K562 (cell line): ENCODE results near the gene ZEB2. TPM values are rescaled to one million over a fixed set of nuclear protein-coding genes. Genes with fewer than 3 reads are reported as not detected.

ENCODE experiments used
- ARID4B ChIP-seq: sonication (generic); formaldehyde crosslinking; IDR thresholded peaks from 2 replicates; pipeline ENCODE4 v1.8.0; 2022; ENCODE audit warnings: mild to moderate bottlenecking, missing genetic modification reagents
- CCAR2 ChIP-seq: fragments of 200-400 bp; formaldehyde crosslinking; IDR thresholded peaks from 2 replicates; pipeline ENCODE4 v1.6.1; 2017; ENCODE audit warnings: mild to moderate bottlenecking, low read depth, low read length
- FOXK2 ChIP-seq, 2 experiments: fragments of 450-650 bp; IDR thresholded peaks in 1 of 2; conservative IDR thresholded peaks in 1 of 2; 2 replicates each; pipeline ENCODE4 v1.6.1; 2016; ENCODE audit warnings: low read depth in 2 of 2, mild to moderate bottlenecking in 1 of 2
- HMBOX1 ChIP-seq: sonication (generic); IDR thresholded peaks from 2 replicates; pipeline ENCODE4 v1.6.1; 2016
- IFI16 ChIP-seq: fragments of 250-450 bp; sonication (Bioruptor Pico); IDR thresholded peaks from 2 replicates; pipeline ENCODE4 v2.1.2; 2022; ENCODE audit warnings: mild to moderate bottlenecking, inconsistent platforms
- JUN ChIP-seq, 2 experiments: sonication (generic) in 1 of 2; formaldehyde crosslinking in 1 of 2; IDR thresholded peaks; 2 replicates each; pipeline versions ENCODE4 v1.6.1 to v1.8.0; 2012 to 2022; ENCODE audit warnings: borderline replicate concordance in 2 of 2, mild to moderate bottlenecking in 2 of 2, improper control_type of control experiment in 1 of 2, low read depth in 1 of 2, low read length in 1 of 2, missing genetic modification reagents in 1 of 2
- LARP7 ChIP-seq: fragments of 450-650 bp; IDR thresholded peaks from 2 replicates; pipeline ENCODE4 v1.6.1; 2016
- NFIX ChIP-seq: fragments of 250-450 bp; sonication (Bioruptor Pico); IDR thresholded peaks from 2 replicates; pipeline ENCODE4 v1.4.0; 2020; ENCODE audit warnings: low read depth, mild to moderate bottlenecking, moderate library complexity
- NFYB ChIP-seq: IDR thresholded peaks from 2 replicates; pipeline ENCODE4 v1.6.1; 2011; ENCODE audit warnings: mild to moderate bottlenecking, moderate library complexity; ENCODE audit not compliant: insufficient read length; ENCODE audit errors: extremely low read depth
- NR2C2 ChIP-seq, 2 experiments: fragments of 200-800 bp in 1 of 2; sonication (Bioruptor generic) in 1 of 2; sonication (generic) in 1 of 2; formaldehyde crosslinking in 1 of 2; IDR thresholded peaks; 2 replicates each; pipeline versions ENCODE4 v1.6.1 to v1.8.0; 2016 to 2022; ENCODE audit warnings: mild to moderate bottlenecking in 1 of 2, missing compliant biosample characterization in 1 of 2, missing genetic modification characterization in 1 of 2, missing genetic modification reagents in 1 of 2
- RBFOX2 ChIP-seq: fragments of 200-400 bp; formaldehyde crosslinking; IDR thresholded peaks from 2 replicates; pipeline ENCODE4 v1.6.1; 2017; ENCODE audit warnings: low read depth, mild to moderate bottlenecking, low read length, moderate library complexity
- SMARCA4 ChIP-seq: fragments of 450-650 bp; IDR thresholded peaks from 2 replicates; pipeline ENCODE4 v1.6.1; 2016
- ZNF324 ChIP-seq: fragments of 250-450 bp; sonication (Bioruptor Pico); IDR thresholded peaks from 2 replicates; pipeline ENCODE4 v1.4.0; 2020; ENCODE audit warnings: mild to moderate bottlenecking
- polyA plus RNA-seq, 8 experiments: library from polyadenylated mRNA; depleted of rRNA in 4 of 8; stranded (reverse) in 5 of 8; unstranded in 3 of 8; fragments of >200 nt; fragmentation: Nextera tagmentation in 2 of 8; fragmentation: Illumina TruSeq in 1 of 8; extraction: Ambion mirVana in 2 of 8; extraction: Trizol in 1 of 8; gene quantifications; 2 replicates each; pipeline versions ENCODE4 v1.2.1 to v1.2.3, GENCODE V29; 2011 to 2014; ENCODE audit warnings: inconsistent platforms in 1 of 8, missing spikeins in 1 of 8
- total RNA-seq, 7 experiments: library from RNA; depleted of rRNA in 6 of 7; stranded (reverse); fragments of >200 nt in 6 of 7; fragmentation: Illumina TruSeq in 2 of 7; extraction: Trizol in 2 of 7; gene quantifications; 2 replicates each; pipeline versions ENCODE4 v1.2.1 to v1.2.3, GENCODE V29; 2011 to 2021; ENCODE audit warnings: low replicate concordance in 1 of 7
- TF ChIP-seq, protein P1 (sequence below): fragments of 450-650 bp; IDR thresholded peaks from 2 replicates; pipeline ENCODE4 v1.6.1; 2016; ENCODE audit warnings: antibody characterized with exemption

Gene ZEB2
- total and polyA plus RNA-seq, 9 of the 15 experiments (the other 6 are each of a cell fraction or from before 2014, with no cell fraction given): 15.1 to 113 (median 72.3) TPM

DNA sequence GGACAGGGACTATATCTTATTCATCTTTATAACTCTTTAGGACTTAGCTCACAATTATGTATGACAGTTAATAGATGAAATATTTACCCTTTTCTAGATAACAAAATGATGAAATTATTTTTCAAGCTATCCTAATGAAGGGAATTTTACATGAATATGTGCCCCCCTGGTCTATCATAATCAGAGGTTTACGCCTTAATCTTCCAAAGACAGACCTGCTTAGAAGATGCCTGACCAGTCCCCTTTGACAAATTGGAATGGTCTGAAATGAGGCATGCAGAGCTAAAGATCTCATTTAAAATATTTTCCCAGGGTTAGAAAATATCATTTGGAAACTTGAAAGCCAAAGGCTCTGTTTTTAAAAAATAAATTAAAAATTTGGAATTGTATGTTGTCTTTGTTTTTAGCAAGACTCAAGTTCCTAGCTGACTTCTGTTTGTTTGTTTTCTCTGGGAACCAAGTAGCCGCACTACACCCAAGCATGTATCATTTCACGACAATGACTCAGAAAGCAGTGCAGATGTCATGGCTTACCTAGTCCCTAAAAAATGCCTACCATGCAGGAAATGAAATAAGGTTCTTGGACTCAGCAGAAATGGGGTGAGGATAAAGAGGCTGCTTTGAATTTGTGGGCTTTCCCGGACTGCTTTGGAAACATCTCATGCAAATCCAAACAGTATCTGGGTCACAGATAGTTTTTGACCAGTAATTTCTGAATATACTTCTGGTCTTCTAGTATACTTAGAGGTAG, 162.1 kb downstream of the ZEB2 start (continued):
- TF ChIP-seq, protein P1, sequence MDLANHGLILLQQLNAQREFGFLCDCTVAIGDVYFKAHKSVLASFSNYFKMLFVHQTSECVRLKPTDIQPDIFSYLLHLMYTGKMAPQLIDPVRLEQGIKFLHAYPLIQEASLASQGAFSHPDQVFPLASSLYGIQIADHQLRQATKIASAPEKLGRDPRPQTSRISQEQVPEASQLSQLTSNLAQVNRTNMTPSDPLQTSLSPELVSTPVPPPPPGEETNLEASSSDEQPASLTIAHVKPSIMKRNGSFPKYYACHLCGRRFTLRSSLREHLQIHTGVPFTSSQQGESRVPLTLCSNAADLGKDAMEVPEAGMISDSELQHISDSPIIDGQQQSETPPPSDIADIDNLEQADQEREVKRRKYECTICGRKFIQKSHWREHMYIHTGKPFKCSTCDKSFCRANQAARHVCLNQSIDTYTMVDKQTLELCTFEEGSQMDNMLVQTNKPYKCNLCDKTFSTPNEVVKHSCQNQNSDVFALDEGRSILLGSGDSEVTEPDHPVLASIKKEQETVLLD: no peak
- TF ChIP-seq FOXK2 (conservative IDR thresholded peaks at IDR 0.05 in 1 of 2, IDR thresholded peaks at IDR 0.05 in 1 of 2; ENCODE audit: low read depth in 2 of 2): peak; percentile 25 to 28; a peak in 1 of 4 replicates
- TF ChIP-seq IFI16 (CRISPR knock-in tag): no peak
- peak; percentile 76 for TF ChIP-seq JUN (IDR thresholded peaks at IDR 0.05; ENCODE audit: borderline replicate concordance, low read depth, low read length)
- no peak for TF ChIP-seq JUN (CRISPR knock-in tag; IDR thresholded peaks at IDR 0.05; ENCODE audit: borderline replicate concordance)
- no peak for TF ChIP-seq NR2C2 (CRISPR knock-in tag; IDR thresholded peaks at IDR 0.05)
- no peak for TF ChIP-seq NR2C2 (tag; IDR thresholded peaks at IDR 0.05)
- TF ChIP-seq LARP7: no peak
- no peak for TF ChIP-seq ZNF324 (CRISPR knock-in tag)
- TF ChIP-seq NFYB: no peak
- TF ChIP-seq CCAR2: no peak
- TF ChIP-seq NFIX (CRISPR knock-in tag): no peak
- no peak for TF ChIP-seq RBFOX2
- TF ChIP-seq SMARCA4: peak; percentile 75
- TF ChIP-seq ARID4B: no peak
- peak; percentile 38; the same call in 1 of the 2 replicates for TF ChIP-seq HMBOX1
